OCI-LY7 (cell line): ENCODE data around the gene GPAT3. TPM values are rescaled to one million over a fixed set of nuclear protein-coding genes. Genes with fewer than 3 reads are reported as not detected.

ENCODE experiments used
- BruUV-seq: library from RNA; stranded (reverse); fragments of 400-500 nt; replicated peaks from 2 replicates; lab custom pipeline; 2021; lab: Mats Ljungman, UMichigan
- CTCF ChIA-PET: fragments of 300-600 bp; sonication (Branson Sonifier 250); formaldehyde crosslinking; loops from one replicate; lab custom pipeline; 2022; ENCODE audit warnings: antibody characterized with exemption; ENCODE audit not compliant: unreplicated experiment; lab: Charles Lee
- POLR2A ChIA-PET: fragments of 300-600 bp; sonication (Branson Sonifier 250); formaldehyde crosslinking; loops from one replicate; lab custom pipeline; 2022; ENCODE audit warnings: antibody characterized with exemption; lab: Charles Lee
- DNase-seq: peaks from one replicate; pipeline ENCODE4 v3.0.0-alpha.2; 2015; ENCODE audit warnings: low spot score
- H2AFZ ChIP-seq: fragments of 200-600 bp; sonication (generic), shearing (Covaris generic); 2 replicates; pipeline ENCODE4 v1.6.1; 2014; ENCODE audit warnings: mild to moderate bottlenecking, antibody characterized with exemption, low read length, moderate library complexity
- H3K27ac ChIP-seq: fragments of 200-600 bp; sonication (generic); 2 replicates; pipeline ENCODE4 v1.5.1; 2014; ENCODE audit warnings: mixed run types, low read depth, mild to moderate bottlenecking, moderate library complexity, low read length, inconsistent platforms; ENCODE audit not compliant: poor library complexity, severe bottlenecking
- H3K36me3 ChIP-seq: fragments of 200-600 bp; sonication (generic); 2 replicates; pipeline ENCODE4 v1.6.1; 2014; ENCODE audit warnings: mild to moderate bottlenecking, antibody characterized with exemption, low read length, moderate library complexity, mixed read lengths; ENCODE audit not compliant: insufficient read depth
- H3K4me1 ChIP-seq: fragments of 200-600 bp; sonication (generic); 2 replicates; pipeline ENCODE4 v1.5.1; 2014; ENCODE audit warnings: mild to moderate bottlenecking, low read length; ENCODE audit not compliant: insufficient read depth, poor library complexity, severe bottlenecking
- H3K4me2 ChIP-seq: fragments of 200-600 bp; sonication (generic); 2 replicates; pipeline ENCODE4 v1.6.1; 2014; ENCODE audit warnings: mild to moderate bottlenecking, low read length
- H3K4me3 ChIP-seq: fragments of 200-600 bp; sonication (generic); 2 replicates; pipeline ENCODE4 v1.5.1; 2014; ENCODE audit warnings: mild to moderate bottlenecking, low read depth, low read length; ENCODE audit not compliant: poor library complexity, severe bottlenecking
- H3K79me2 ChIP-seq: fragments of 200-600 bp; sonication (generic); 2 replicates; pipeline ENCODE4 v1.6.1; 2016; ENCODE audit warnings: low read depth, mild to moderate bottlenecking, low read length, moderate library complexity, mixed read lengths; ENCODE audit not compliant: insufficient read depth
- H3K9me2 ChIP-seq: fragments of 200-600 bp; sonication (generic); 2 replicates; pipeline ENCODE4 v1.6.1; 2016; ENCODE audit warnings: mild to moderate bottlenecking, low read length, mixed read lengths; ENCODE audit not compliant: insufficient read depth
- H3K9me3 ChIP-seq: fragments of 200-600 bp; sonication (generic); 2 replicates; pipeline ENCODE4 v1.6.1; 2014; ENCODE audit warnings: mild to moderate bottlenecking, mixed run types, low read length, mixed read lengths
- H4K20me1 ChIP-seq: fragments of 200-600 bp; sonication (generic); 2 replicates; pipeline ENCODE4 v1.6.1; 2014; ENCODE audit warnings: mild to moderate bottlenecking, antibody characterized with exemption, low read length, moderate library complexity, mixed read lengths; ENCODE audit not compliant: insufficient read depth
- EZH2phosphoT487 ChIP-seq: fragments of 200-600 bp; sonication (generic); IDR thresholded peaks from 2 replicates; pipeline ENCODE4 v1.6.1; 2018; ENCODE audit warnings: low read depth, borderline replicate concordance, mild to moderate bottlenecking, mixed run types, antibody characterized with exemption, low read length, moderate library complexity, mixed read lengths
- intact Hi-C: fragments of 100-400 bp; cut with micrococcal nuclease; formaldehyde crosslinking; loops from one replicate; pipeline ENCODE4 v1.10.0; 2022; ENCODE audit not compliant: unreplicated experiment
- total RNA-seq, 2 experiments: library from RNA; depleted of rRNA in 1 of 2; stranded (reverse); fragments of >200 nt in 1 of 2; shearing (Covaris generic) in 1 of 2; gene quantifications; 2 replicates each; pipeline ENCODE4 v1.2.3, GENCODE V29; 2014 to 2022
- TF ChIP-seq, protein P1 (sequence below): fragments of 200-600 bp; sonication (generic); conservative IDR thresholded peaks from 2 replicates; pipeline ENCODE4 v1.5.1; 2014; ENCODE audit warnings: mild to moderate bottlenecking, antibody characterized with exemption, low read length, moderate library complexity, mixed read lengths

GPAT3 gene
- total RNA-seq, 2 experiments from 2014 or later = 0.41 TPM; not detected in 1

DNA sequence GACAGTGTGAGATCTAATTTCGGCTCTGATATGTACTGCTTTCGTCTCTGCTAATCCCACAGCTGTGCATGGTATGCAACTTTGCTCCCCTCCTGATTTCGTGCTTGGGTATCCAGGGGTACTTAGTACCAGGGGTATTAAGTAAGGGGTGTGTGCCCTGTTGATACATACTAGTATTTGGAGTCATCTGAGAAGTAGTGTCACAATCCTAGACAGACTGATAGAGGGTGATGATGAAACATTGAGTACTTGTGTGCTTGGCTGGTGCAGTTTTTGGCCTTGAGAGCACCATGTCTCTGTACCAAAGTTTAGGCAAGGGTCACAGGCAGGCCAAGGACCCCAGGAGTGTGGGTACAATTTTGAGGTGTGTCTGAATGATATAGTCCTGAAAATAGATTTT lies 10.9 kb downstream of the GPAT3 start:
- ChIA-PET CTCF (no interaction called here), POLR2A (interaction anchor here (0.7 kb wide), 1 partner anchor 16 kb away, joined by 5 read pairs; no protein-coding TSS in a partner anchor)
- Histone ChIP-seq H3K9me3 (no peaks in the 10 kb centered on the region), H3K79me2 (no peaks in the 10 kb centered on the region), H3K36me3 (no peaks in the 10 kb centered on the region), H3K4me3 (no peak overlapping the region), H2AFZ (no peak overlapping the region), H3K27ac (no peak overlapping the region), H3K4me2 (no peak overlapping the region), H3K4me1 (no peaks in the 10 kb centered on the region), H3K9me2 (no peaks in the 10 kb centered on the region), H4K20me1 (no peaks in the 10 kb centered on the region)
- no peak for DNase-seq
- TF ChIP-seq, protein P1, sequence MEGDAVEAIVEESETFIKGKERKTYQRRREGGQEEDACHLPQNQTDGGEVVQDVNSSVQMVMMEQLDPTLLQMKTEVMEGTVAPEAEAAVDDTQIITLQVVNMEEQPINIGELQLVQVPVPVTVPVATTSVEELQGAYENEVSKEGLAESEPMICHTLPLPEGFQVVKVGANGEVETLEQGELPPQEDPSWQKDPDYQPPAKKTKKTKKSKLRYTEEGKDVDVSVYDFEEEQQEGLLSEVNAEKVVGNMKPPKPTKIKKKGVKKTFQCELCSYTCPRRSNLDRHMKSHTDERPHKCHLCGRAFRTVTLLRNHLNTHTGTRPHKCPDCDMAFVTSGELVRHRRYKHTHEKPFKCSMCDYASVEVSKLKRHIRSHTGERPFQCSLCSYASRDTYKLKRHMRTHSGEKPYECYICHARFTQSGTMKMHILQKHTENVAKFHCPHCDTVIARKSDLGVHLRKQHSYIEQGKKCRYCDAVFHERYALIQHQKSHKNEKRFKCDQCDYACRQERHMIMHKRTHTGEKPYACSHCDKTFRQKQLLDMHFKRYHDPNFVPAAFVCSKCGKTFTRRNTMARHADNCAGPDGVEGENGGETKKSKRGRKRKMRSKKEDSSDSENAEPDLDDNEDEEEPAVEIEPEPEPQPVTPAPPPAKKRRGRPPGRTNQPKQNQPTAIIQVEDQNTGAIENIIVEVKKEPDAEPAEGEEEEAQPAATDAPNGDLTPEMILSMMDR = no peak
- no peak for TF ChIP-seq EZH2phosphoT487
- BruUV-seq = no TSS peak
- intact Hi-C loops = no loop called here

DNA sequence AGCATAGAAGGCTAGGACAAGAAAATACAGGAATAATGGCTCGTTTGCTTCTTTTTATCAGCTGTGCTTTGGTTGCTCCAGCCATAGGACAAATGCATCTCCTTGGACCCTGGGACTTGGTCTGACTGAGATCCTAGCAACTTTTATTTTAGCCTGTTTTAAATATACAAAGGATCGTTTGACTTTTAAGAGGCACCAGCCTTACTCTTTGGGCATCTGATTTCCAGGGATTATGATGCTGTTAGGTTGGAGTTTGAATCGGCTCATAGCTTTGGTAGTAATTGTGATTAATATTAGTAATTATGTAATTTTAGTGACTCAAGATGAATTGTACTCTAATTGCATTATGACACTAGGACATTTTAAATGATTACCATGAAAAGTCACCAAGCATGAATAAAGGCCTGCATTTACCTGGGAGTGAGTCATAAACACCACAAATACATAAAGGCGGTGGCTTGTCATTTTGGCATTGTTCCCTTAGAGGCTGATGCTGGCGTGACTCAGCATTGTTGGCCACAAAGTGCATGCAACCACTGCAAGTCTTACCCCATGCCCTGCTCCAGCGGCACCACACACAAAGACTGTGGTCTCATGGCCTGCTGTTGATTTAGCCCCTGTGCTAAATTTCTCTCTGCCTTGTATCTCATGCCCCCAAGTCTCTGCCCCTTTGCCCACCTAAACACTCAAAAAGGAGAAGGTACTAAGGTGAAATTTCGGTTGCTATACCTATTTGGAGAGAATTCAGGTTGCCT lies 12.4 kb downstream of the GPAT3 start:
- Histone ChIP-seq H2AFZ (no peak overlapping the region), H3K4me2 (no peak overlapping the region), H3K4me1 (no peaks in the 10 kb centered on the region), H4K20me1 (no peaks in the 10 kb centered on the region), H3K4me3 (no peak overlapping the region), H3K79me2 (no peaks in the 10 kb centered on the region), H3K27ac (no peak overlapping the region), H3K9me3 (no peaks in the 10 kb centered on the region), H3K36me3 (no peaks in the 10 kb centered on the region), H3K9me2 (no peaks in the 10 kb centered on the region)
- no TSS peak for BruUV-seq
- intact Hi-C loops = no loop called here
- CTCF ChIA-PET = no interaction called here
- DNase-seq = peak; percentile 3
- TF ChIP-seq, protein P1 = no peak
- TF ChIP-seq EZH2phosphoT487 = no peak
- POLR2A ChIA-PET = interaction anchor here (1.0 to 1.4 kb wide), 3 partner anchors 8 to 1692 kb away, joined by 3 to 4 read pairs (median 3); no protein-coding TSS in a partner anchor

DNA sequence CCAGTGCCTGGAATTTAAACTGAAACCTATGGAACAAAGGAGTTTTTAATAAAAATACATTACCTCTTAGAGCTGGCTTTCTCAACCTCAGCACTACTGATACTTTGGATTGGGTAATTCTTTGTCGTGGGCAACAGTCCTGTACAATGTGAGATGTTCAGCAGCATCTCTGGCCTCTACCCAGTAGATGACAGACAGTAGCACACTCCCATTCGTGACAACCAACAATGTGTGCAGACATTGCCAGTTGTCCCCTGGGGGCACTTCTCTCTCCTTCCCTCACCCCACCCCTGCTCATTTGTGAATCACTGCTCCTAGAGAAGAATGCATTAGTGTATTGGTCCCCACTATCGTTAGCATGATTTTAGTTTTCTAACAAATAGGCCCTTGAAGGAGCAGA lies 16.2 kb downstream of the GPAT3 start:
- intact Hi-C loops = no loop called here
- no TSS peak for BruUV-seq
- no peak overlapping the region for H3K4me3 ChIP-seq
- no peaks in the 10 kb centered on the region for H3K79me2 ChIP-seq
- no peak overlapping the region for H2AFZ ChIP-seq
- no peaks in the 10 kb centered on the region for H4K20me1 ChIP-seq
- ChIA-PET POLR2A (interaction anchor here (0.7 kb wide), 1 partner anchor 14 kb away, joined by 4 read pairs; no protein-coding TSS in a partner anchor), CTCF (no interaction called here)
- TF ChIP-seq EZH2phosphoT487 = no peak
- TF ChIP-seq, protein P1 = no peak
- no peak for DNase-seq
- H3K4me2 ChIP-seq = no peak overlapping the region
- H3K36me3 ChIP-seq = no peaks in the 10 kb centered on the region
- no peaks in the 10 kb centered on the region for H3K9me2 ChIP-seq
- no peaks in the 10 kb centered on the region for H3K9me3 ChIP-seq
- H3K27ac ChIP-seq = no peak overlapping the region
- no peaks in the 10 kb centered on the region for H3K4me1 ChIP-seq
